Gastrocnemius medialis (tissue), 4 donors: ENCODE data around the gene CBX1.
A peak's percentile ranks its signal among the peaks of the same experiment; 100 is the strongest.

Experiments used
- POLR2A ChIP-seq, 2 donors: fragments of 450-650 bp; IDR thresholded peaks; one replicate each; pipeline ENCODE4 v1.6.1; 2017; ENCODE audit warnings: antibody characterized with exemption in 2 of 2, mild to moderate bottlenecking in 2 of 2, moderate library complexity in 2 of 2
- TF ChIP-seq, protein P1 (sequence below), 5 experiments: fragments of 450-650 bp in 3 of 5; fragments of 200-600 bp in 2 of 5; sonication (generic) in 2 of 5; IDR thresholded peaks in 4 of 5; conservative IDR thresholded peaks in 1 of 5; 1 replicate in 4 of 5; 2 replicates in 1 of 5; pipeline ENCODE4 v1.5.1; 2016 to 2019; ENCODE audit warnings: antibody characterized with exemption in 5 of 5, mild to moderate bottlenecking in 3 of 5, moderate library complexity in 3 of 5

DNA sequence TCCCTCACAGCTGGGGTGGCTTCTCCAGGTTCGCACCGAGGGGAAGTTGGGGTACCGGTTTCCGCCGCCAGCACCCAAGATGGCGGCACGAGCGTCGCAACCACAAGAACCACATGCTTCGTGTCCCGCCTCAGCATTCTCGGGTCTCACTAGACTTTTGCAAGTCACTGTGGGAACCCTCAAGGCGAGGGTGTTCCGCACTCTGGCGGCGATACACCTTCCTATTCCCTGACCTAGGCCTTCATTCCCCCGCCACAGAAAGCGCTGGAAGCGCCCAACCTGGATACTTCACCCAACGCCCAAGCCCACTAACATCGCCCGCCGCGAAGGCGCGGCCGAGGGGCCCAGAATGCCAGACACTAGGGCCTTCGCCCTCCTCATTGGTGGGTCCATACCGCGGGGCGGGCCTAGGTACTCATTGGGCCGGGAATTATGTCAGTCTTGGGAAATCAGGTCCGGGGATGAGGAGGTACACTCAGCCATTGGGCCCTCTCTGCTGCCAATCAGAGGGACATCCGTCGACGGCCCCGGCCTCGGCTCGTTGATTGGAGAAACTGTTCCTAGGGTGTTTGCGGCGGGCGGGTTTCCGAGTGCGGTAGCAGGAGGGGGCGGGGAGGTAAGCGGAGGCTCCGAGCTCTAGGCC, 53.4 kb downstream of the CBX1 start, which contains the start of gene NFE2L1:
- peak; percentile 84 to 92 for TF ChIP-seq POLR2A (IDR thresholded peaks at IDR 0.05)
- TF ChIP-seq, protein P1, sequence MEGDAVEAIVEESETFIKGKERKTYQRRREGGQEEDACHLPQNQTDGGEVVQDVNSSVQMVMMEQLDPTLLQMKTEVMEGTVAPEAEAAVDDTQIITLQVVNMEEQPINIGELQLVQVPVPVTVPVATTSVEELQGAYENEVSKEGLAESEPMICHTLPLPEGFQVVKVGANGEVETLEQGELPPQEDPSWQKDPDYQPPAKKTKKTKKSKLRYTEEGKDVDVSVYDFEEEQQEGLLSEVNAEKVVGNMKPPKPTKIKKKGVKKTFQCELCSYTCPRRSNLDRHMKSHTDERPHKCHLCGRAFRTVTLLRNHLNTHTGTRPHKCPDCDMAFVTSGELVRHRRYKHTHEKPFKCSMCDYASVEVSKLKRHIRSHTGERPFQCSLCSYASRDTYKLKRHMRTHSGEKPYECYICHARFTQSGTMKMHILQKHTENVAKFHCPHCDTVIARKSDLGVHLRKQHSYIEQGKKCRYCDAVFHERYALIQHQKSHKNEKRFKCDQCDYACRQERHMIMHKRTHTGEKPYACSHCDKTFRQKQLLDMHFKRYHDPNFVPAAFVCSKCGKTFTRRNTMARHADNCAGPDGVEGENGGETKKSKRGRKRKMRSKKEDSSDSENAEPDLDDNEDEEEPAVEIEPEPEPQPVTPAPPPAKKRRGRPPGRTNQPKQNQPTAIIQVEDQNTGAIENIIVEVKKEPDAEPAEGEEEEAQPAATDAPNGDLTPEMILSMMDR (IDR thresholded peaks at IDR 0.05 in 4 of 5, conservative IDR thresholded peaks at IDR 0.05 in 1 of 5), result no peak
